Neural cell (in vitro differentiated cells): ENCODE data around the gene GSE1. TPM values are rescaled to one million over a fixed set of nuclear protein-coding genes. Genes with fewer than 3 reads are reported as not detected.
A peak's percentile ranks its signal among the peaks of the same experiment; 100 is the strongest.

Experiments used
- H2AFZ ChIP-seq: fragments of 200-600, 300-800 bp; sonication (generic), shearing (Covaris generic); 2 replicates; pipeline ENCODE4 v1.6.0; 2014; ENCODE audit warnings: low read depth, mild to moderate bottlenecking, antibody characterized with exemption, low read length, moderate library complexity
- H3F3A ChIP-seq: fragments of 200-600 bp; shearing (Covaris generic); 2 replicates; pipeline ENCODE4 v1.6.1; 2016; ENCODE audit warnings: mild to moderate bottlenecking, moderate library complexity, mixed read lengths, antibody characterized with exemption, low read length; ENCODE audit not compliant: insufficient read depth, poor library complexity, severe bottlenecking
- H3K27ac ChIP-seq: fragments of 200-600, 300-800 bp; sonication (generic), shearing (Covaris generic); 2 replicates; pipeline ENCODE4 v1.5.1; 2014; ENCODE audit warnings: mild to moderate bottlenecking, low read length, moderate library complexity
- H3K27me3 ChIP-seq: fragments of 300-800, 200-600 bp; sonication (generic), shearing (Covaris generic); 2 replicates; pipeline ENCODE4 v1.6.0; 2014; ENCODE audit warnings: mild to moderate bottlenecking, low read depth, low read length, moderate library complexity; ENCODE audit not compliant: insufficient read depth
- H3K36me3 ChIP-seq: fragments of 300-800, 200-600 bp; sonication (generic), shearing (Covaris generic); 2 replicates; pipeline ENCODE4 v1.5.1; 2014; ENCODE audit warnings: mild to moderate bottlenecking, antibody characterized with exemption, low read length, moderate library complexity; ENCODE audit not compliant: insufficient read depth
- H3K4me2 ChIP-seq: fragments of 300-800, 200-600 bp; sonication (generic), shearing (Covaris generic); 2 replicates; pipeline ENCODE4 v1.6.0; 2014; ENCODE audit warnings: mild to moderate bottlenecking, low read length
- H3K4me3 ChIP-seq: fragments of 300-800, 200-600 bp; sonication (generic), shearing (Covaris generic); 2 replicates; pipeline ENCODE4 v1.5.1; 2014; ENCODE audit warnings: mild to moderate bottlenecking, low read length, moderate library complexity
- H3K79me2 ChIP-seq: fragments of 200-600 bp; shearing (Covaris generic); replicated peaks from 2 replicates; pipeline ENCODE4 v1.6.0; 2014; ENCODE audit warnings: mild to moderate bottlenecking, low read length, moderate library complexity; ENCODE audit not compliant: insufficient read depth
- H3K9ac ChIP-seq: fragments of 300-800, 200-600 bp; sonication (generic), shearing (Covaris generic); 2 replicates; pipeline ENCODE4 v1.6.1; 2016; ENCODE audit warnings: mild to moderate bottlenecking, low read length, mixed read lengths
- H3K9me2 ChIP-seq: fragments of 200-600 bp; shearing (Covaris generic); 2 replicates; pipeline ENCODE4 v1.6.1; 2016; ENCODE audit warnings: mild to moderate bottlenecking, low read length, mixed read lengths; ENCODE audit not compliant: insufficient read depth
- H3K9me3 ChIP-seq: fragments of 200-600, 300-800 bp; sonication (generic), shearing (Covaris generic); 2 replicates; pipeline ENCODE4 v1.6.1; 2016; ENCODE audit warnings: mild to moderate bottlenecking, mixed run types, low read length, moderate library complexity, mixed read lengths
- H4K20me1 ChIP-seq: fragments of 200-600 bp; shearing (Covaris generic); 2 replicates; pipeline ENCODE4 v1.6.1; 2016; ENCODE audit warnings: mild to moderate bottlenecking, mixed run types; ENCODE audit not compliant: insufficient read depth
- EP300 ChIP-seq: fragments of 450-650 bp; conservative IDR thresholded peaks from 2 replicates; pipeline ENCODE4 v1.6.1; 2014; ENCODE audit warnings: antibody characterized with exemption, mild to moderate bottlenecking, moderate library complexity; ENCODE audit not compliant: poor library complexity, severe bottlenecking
- EZH2 ChIP-seq: fragments of 200-600, 300-800 bp; shearing (Covaris generic), sonication (generic); IDR thresholded peaks from 2 replicates; pipeline ENCODE4 v1.6.1; 2014; ENCODE audit warnings: antibody characterized with exemption, low read length, borderline replicate concordance, mild to moderate bottlenecking; ENCODE audit not compliant: insufficient read depth, poor library complexity, severe bottlenecking
- MXI1 ChIP-seq: fragments of 450-650 bp; conservative IDR thresholded peaks from 2 replicates; pipeline ENCODE4 v1.6.1; 2014; ENCODE audit warnings: antibody characterized with exemption, mild to moderate bottlenecking; ENCODE audit not compliant: poor library complexity, severe bottlenecking
- POLR2AphosphoS5 ChIP-seq: IDR thresholded peaks from 2 replicates; pipeline ENCODE4 v1.6.1; 2012
- RAD21 ChIP-seq: fragments of 450-650 bp; conservative IDR thresholded peaks from 2 replicates; pipeline ENCODE4 v1.6.1; 2014; ENCODE audit warnings: antibody characterized with exemption, mild to moderate bottlenecking, moderate library complexity
- REST ChIP-seq: IDR thresholded peaks from 2 replicates; pipeline ENCODE4 v1.6.1; 2012; ENCODE audit warnings: borderline replicate concordance
- SMC3 ChIP-seq: fragments of 450-650 bp; conservative IDR thresholded peaks from 2 replicates; pipeline ENCODE4 v1.6.1; 2014; ENCODE audit warnings: antibody characterized with exemption, mild to moderate bottlenecking, moderate library complexity; ENCODE audit not compliant: poor library complexity
- TAF1 ChIP-seq: IDR thresholded peaks from 2 replicates; pipeline ENCODE4 v1.6.1; 2012; ENCODE audit warnings: low read depth
- polyA plus RNA-seq: library from polyadenylated mRNA; depleted of rRNA; stranded (reverse); fragments of >200 nt; gene quantifications from 2 replicates; pipeline ENCODE4 v1.2.3, GENCODE V29; 2014
- TF ChIP-seq, protein P1 (sequence below): fragments of 450-650 bp; IDR thresholded peaks from 2 replicates; pipeline ENCODE4 v1.5.1; 2014; ENCODE audit warnings: antibody characterized with exemption, mild to moderate bottlenecking, moderate library complexity; ENCODE audit not compliant: poor library complexity, severe bottlenecking

The GSE1 gene
- polyA plus RNA-seq, 1 donor from 2014 or later = 35.6 TPM

DNA sequence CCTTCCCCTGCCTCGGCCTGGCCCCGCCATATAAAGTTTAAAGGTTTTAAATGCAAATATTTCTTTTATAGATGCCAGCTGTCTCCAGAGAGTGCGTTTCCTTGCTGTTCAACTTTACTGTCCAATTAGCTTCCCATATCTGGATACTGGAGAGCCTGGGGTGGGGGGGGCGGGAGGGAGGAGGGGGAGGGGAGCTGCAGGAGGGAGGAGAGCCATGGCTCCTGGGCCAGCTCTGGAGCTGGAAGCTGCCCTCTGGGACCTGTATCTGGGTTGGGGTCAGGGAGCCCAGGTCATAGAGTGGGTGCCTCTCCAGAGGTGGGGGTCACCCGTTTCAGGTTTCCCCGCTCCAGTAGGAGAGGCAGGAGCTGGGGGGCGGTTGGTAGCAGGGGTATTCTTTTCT is 6.2 kb upstream of the GSE1 start:
- H3K36me3 ChIP-seq = no peaks in the 10 kb centered on the region
- peak overlapping the region; percentile 78 for H3K27ac ChIP-seq
- H3K9me3 ChIP-seq = no peaks in the 10 kb centered on the region
- H3F3A ChIP-seq = no peaks in the 10 kb centered on the region
- peak overlapping the region; percentile 63 for H3K9ac ChIP-seq
- peaks cover 90% of the 10 kb centered on the region for H3K79me2 ChIP-seq
- peak overlapping the region; percentile 60 for H3K4me3 ChIP-seq
- H3K27me3 ChIP-seq = no peaks in the 10 kb centered on the region
- TF ChIP-seq EZH2 = no peak
- TF ChIP-seq REST = no peak
- TF ChIP-seq, protein P1, sequence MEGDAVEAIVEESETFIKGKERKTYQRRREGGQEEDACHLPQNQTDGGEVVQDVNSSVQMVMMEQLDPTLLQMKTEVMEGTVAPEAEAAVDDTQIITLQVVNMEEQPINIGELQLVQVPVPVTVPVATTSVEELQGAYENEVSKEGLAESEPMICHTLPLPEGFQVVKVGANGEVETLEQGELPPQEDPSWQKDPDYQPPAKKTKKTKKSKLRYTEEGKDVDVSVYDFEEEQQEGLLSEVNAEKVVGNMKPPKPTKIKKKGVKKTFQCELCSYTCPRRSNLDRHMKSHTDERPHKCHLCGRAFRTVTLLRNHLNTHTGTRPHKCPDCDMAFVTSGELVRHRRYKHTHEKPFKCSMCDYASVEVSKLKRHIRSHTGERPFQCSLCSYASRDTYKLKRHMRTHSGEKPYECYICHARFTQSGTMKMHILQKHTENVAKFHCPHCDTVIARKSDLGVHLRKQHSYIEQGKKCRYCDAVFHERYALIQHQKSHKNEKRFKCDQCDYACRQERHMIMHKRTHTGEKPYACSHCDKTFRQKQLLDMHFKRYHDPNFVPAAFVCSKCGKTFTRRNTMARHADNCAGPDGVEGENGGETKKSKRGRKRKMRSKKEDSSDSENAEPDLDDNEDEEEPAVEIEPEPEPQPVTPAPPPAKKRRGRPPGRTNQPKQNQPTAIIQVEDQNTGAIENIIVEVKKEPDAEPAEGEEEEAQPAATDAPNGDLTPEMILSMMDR = no peak
- TF ChIP-seq RAD21 = no peak
- no peak for TF ChIP-seq POLR2AphosphoS5
- no peak for TF ChIP-seq MXI1
- no peak for TF ChIP-seq SMC3
- no peak for TF ChIP-seq EP300
- TF ChIP-seq TAF1 = no peak
- no peaks in the 10 kb centered on the region for H3K9me2 ChIP-seq
- H4K20me1 ChIP-seq = no peaks in the 10 kb centered on the region
- H2AFZ ChIP-seq = no peak overlapping the region
- H3K4me2 ChIP-seq = peak overlapping the region; percentile 53

GRCh38 chr16:85607321-85607765 is 5.8 kb upstream of the GSE1 start:
- Histone ChIP-seq H3K79me2 (peaks cover 88% of the 10 kb centered on the region), H3K36me3 (no peaks in the 10 kb centered on the region), H3K9me2 (no peaks in the 10 kb centered on the region), H3K4me3 (peak overlapping the region; percentile 60), H3F3A (no peaks in the 10 kb centered on the region), H3K9me3 (no peaks in the 10 kb centered on the region), H3K4me2 (peak overlapping the region; percentile 53), H4K20me1 (no peaks in the 10 kb centered on the region), H2AFZ (no peak overlapping the region), H3K27ac (peak overlapping the region; percentile 78), H3K9ac (peak overlapping the region; percentile 63), H3K27me3 (no peaks in the 10 kb centered on the region)
- TF ChIP-seq TAF1 (no peak), EP300 (no peak), REST (peak; percentile 30), SMC3 (peak; percentile 36), RAD21 (peak; percentile 10)
- TF ChIP-seq, protein P1 = peak; percentile 54
